ENCODE data around the gene CHST15. TPM values are rescaled to one million over a fixed set of nuclear protein-coding genes. Genes with fewer than 3 reads are reported as not detected.

The CHST15 gene
- total and polyA plus RNA-seq, 11 donors = 0.88 to 27.1 (median 4.1) TPM

GRCh38 chr10:124064676-124065075, 28.7 kb downstream of the CHST15 start:
- H3K27me3 ChIP-seq = peaks cover 0 to 15% (median 0%) of the 10 kb centered on the region in 9 donors
- intact Hi-C loops (cut with DNase I) = no loop called here
- DNase-seq (no peak), ATAC-seq (peak in 1 of 4 donors; percentile 18)
- H3K4me1 ChIP-seq = peaks cover 0 to 62% (median 5%) of the 10 kb centered on the region in 12 donors
- no peak for TF ChIP-seq CTCF (IDR thresholded peaks at IDR 0.05)
- 77 to 84% (median 79%) methylated on average over 6 of the region's 6 CpGs for WGBS, 4 donors
- no peaks in the 10 kb centered on the region for H3K36me3 ChIP-seq
- H3K27ac ChIP-seq = peak overlapping the region in 2 of 12 donors; percentile 59 to 61
- H3K4me3 ChIP-seq = no peak overlapping the region
- H3K9me3 ChIP-seq = no peaks in the 10 kb centered on the region

- Histone ChIP-seq H3K4me3 (no peak overlapping the region), H3K27ac (peak overlapping the region in 2 of 12 donors; percentile 59 to 61), H3K9me3 (no peaks in the 10 kb centered on the region), H3K27me3 (peaks cover 0 to 15% (median 0%) of the 10 kb centered on the region in 9 donors), H3K36me3 (no peaks in the 10 kb centered on the region), H3K4me1 (peaks cover 0 to 59% (median 5%) of the 10 kb centered on the region in 12 donors)
- TF ChIP-seq CTCF (IDR thresholded peaks at IDR 0.05) (no peak), POLR2A (IDR thresholded peaks at IDR 0.05) (no peak)
- intact Hi-C loops (cut with DNase I) = no loop called here
- DNase-seq (no peak), ATAC-seq (peak in 2 of 4 donors; percentile 51 to 69)
- 79 to 84% (median 80%) methylated on average over 18 of the region's 18 CpGs for WGBS, 4 donors
Measured at GRCh38 chr10:124063750-124064603, 29.4 kb downstream of the CHST15 start.

GRCh38 chr10:124062390-124062789, 31.0 kb downstream of the CHST15 start:
- ATAC-seq (no peak), DNase-seq (no peak)
- Histone ChIP-seq H3K36me3 (no peaks in the 10 kb centered on the region), H3K4me3 (no peak overlapping the region), H3K4me1 (peaks cover 0 to 43% (median 5%) of the 10 kb centered on the region in 12 donors), H3K9me3 (no peaks in the 10 kb centered on the region), H3K27me3 (peaks cover 0 to 15% (median 0%) of the 10 kb centered on the region in 9 donors), H3K27ac (peak overlapping the region in 1 of 12 donors; percentile 61)
- intact Hi-C loops (cut with DNase I) = no loop called here
- WGBS, 4 donors = 86 to 91% (median 90%) methylated on average over 15 of the region's 15 CpGs
- no peak for TF ChIP-seq CTCF (IDR thresholded peaks at IDR 0.05)
- no peak for TF ChIP-seq POLR2A (IDR thresholded peaks at IDR 0.05)

GRCh38 chr10:124061030-124061429, 32.4 kb downstream of the CHST15 start:
- TF ChIP-seq CTCF (IDR thresholded peaks at IDR 0.05) = no peak
- intact Hi-C loops (cut with DNase I) = no loop called here
- WGBS, 4 donors = 84 to 90% (median 87%) methylated on average over 10 of the region's 10 CpGs

More at GRCh38 chr10:124061030-124061429, 32.4 kb downstream of the CHST15 start:
- Histone ChIP-seq H3K36me3 (no peaks in the 10 kb centered on the region), H3K27ac (no peak overlapping the region), H3K9me3 (no peaks in the 10 kb centered on the region), H3K27me3 (peaks cover 0 to 14% (median 0%) of the 10 kb centered on the region in 9 donors), H3K4me3 (no peak overlapping the region), H3K4me1 (peaks cover 0 to 30% (median 0%) of the 10 kb centered on the region in 12 donors)
- DNase-seq (no peak), ATAC-seq (no peak)
